ENCODE measurements around the gene KRTAP12-3.
"Not testable (repeated sequence)": the region's sequence is repeated elsewhere in the genome, so short reads cannot be mapped to it uniquely, and the experiment has no call there.

Gene KRTAP12-3

GRCh38 chr21:44653656-44654575 is 3.8 kb upstream of the KRTAP12-3 start:
- no peak overlapping the region for H3K4me3 ChIP-seq (ENCODE audit: control insufficient read depth, low read depth, low read length)
- no peak for TF ChIP-seq CTCF (conservative IDR thresholded peaks at IDR 0.05; ENCODE audit: control insufficient read depth, insufficient read depth, low read depth, low read length)
- no peak for DNase-seq (ENCODE audit: low read depth)

- no peak for DNase-seq (ENCODE audit: low read depth)
- no peak for TF ChIP-seq CTCF (conservative IDR thresholded peaks at IDR 0.05; ENCODE audit: control insufficient read depth, insufficient read depth, low read depth, low read length)
- H3K4me3 ChIP-seq (ENCODE audit: control insufficient read depth, low read depth, low read length) = no peak within 1 kb of the TSS
Observed at GRCh38 chr21:44654576-44655175, 3.1 kb upstream of the KRTAP12-3 start, which contains the start of gene KRTAP12-4. KRTAP12-4 (minus strand) TSS chr21:44654659; CDS start chr21:44654614, 45 bp downstream.

- no peak overlapping the region for H3K4me3 ChIP-seq (ENCODE audit: control insufficient read depth, low read depth, low read length)
- TF ChIP-seq CTCF (conservative IDR thresholded peaks at IDR 0.05; ENCODE audit: control insufficient read depth, insufficient read depth, low read depth, low read length) = no peak
- no peak for DNase-seq (ENCODE audit: low read depth)
Observed at GRCh38 chr21:44656868-44657267, 864 bp upstream of the KRTAP12-3 start.

- H3K4me3 ChIP-seq (ENCODE audit: control insufficient read depth, low read depth, low read length) = no peak overlapping the region
- no peak for TF ChIP-seq CTCF (conservative IDR thresholded peaks at IDR 0.05; ENCODE audit: control insufficient read depth, insufficient read depth, low read depth, low read length)
- no peak for DNase-seq (ENCODE audit: low read depth)
Observed at GRCh38 chr21:44658541-44658910, 794 bp downstream of the KRTAP12-3 start.

- H3K4me3 ChIP-seq (ENCODE audit: control insufficient read depth, low read depth, low read length) = no peak overlapping the region
- no peak for TF ChIP-seq CTCF (conservative IDR thresholded peaks at IDR 0.05; ENCODE audit: control insufficient read depth, insufficient read depth, low read depth, low read length)
- DNase-seq (ENCODE audit: low read depth) = no peak
Observed at GRCh38 chr21:44658913-44659595, 1.3 kb downstream of the KRTAP12-3 start.

GRCh38 chr21:44661567-44661966 is 3.8 kb downstream of the KRTAP12-3 start:
- DNase-seq (ENCODE audit: low read depth); H3K4me3 ChIP-seq (ENCODE audit: control insufficient read depth, low read depth, low read length): not testable (repeated sequence)

GRCh38 chr21:44664691-44665090 is 7.0 kb downstream of the KRTAP12-3 start:
- H3K4me3 ChIP-seq (ENCODE audit: control insufficient read depth, low read depth, low read length) = no peak overlapping the region
- DNase-seq (ENCODE audit: low read depth) = no peak
- TF ChIP-seq CTCF (conservative IDR thresholded peaks at IDR 0.05; ENCODE audit: control insufficient read depth, insufficient read depth, low read depth, low read length) = no peak

Data from fibroblast of mammary gland (primary cell).